Ishikawa (cell line): ENCODE measurements around the gene LRRC49.

ENCODE experiments used
- CEBPB ChIP-seq: IDR thresholded peaks from 2 replicates; pipeline ENCODE4 v1.6.1; 2012
- CREB1 ChIP-seq: IDR thresholded peaks from 2 replicates; pipeline ENCODE4 v1.6.1; 2012; ENCODE audit warnings: low read depth
- EGR1 ChIP-seq: IDR thresholded peaks from 2 replicates; pipeline ENCODE4 v1.6.1; 2012
- EP300 ChIP-seq: IDR thresholded peaks from 2 replicates; pipeline ENCODE4 v1.6.1; 2012; ENCODE audit warnings: borderline replicate concordance
- FOXM1 ChIP-seq: IDR thresholded peaks from 2 replicates; pipeline ENCODE4 v1.6.1; 2012; ENCODE audit warnings: low read depth, borderline replicate concordance
- NFIC ChIP-seq: IDR thresholded peaks from 2 replicates; pipeline ENCODE4 v1.6.1; 2012
- RAD21 ChIP-seq: IDR thresholded peaks from 2 replicates; pipeline ENCODE4 v1.6.1; 2012; ENCODE audit warnings: low read depth
- TAF1 ChIP-seq: IDR thresholded peaks from 2 replicates; pipeline ENCODE4 v1.6.1; 2012; ENCODE audit warnings: low read depth, mild to moderate bottlenecking
- TCF12 ChIP-seq: IDR thresholded peaks from 2 replicates; pipeline ENCODE4 v1.6.1; 2012; ENCODE audit warnings: low read depth
- TEAD4 ChIP-seq: IDR thresholded peaks from 2 replicates; pipeline ENCODE4 v1.6.1; 2012
- YY1 ChIP-seq: IDR thresholded peaks from 2 replicates; pipeline ENCODE4 v1.6.1; 2012; ENCODE audit warnings: low read depth
- ZBTB7A ChIP-seq: IDR thresholded peaks from 2 replicates; pipeline ENCODE4 v1.6.1; 2012; ENCODE audit warnings: low read depth
- TF ChIP-seq, protein P1 (sequence below): IDR thresholded peaks from 2 replicates; pipeline ENCODE4 v1.6.1; 2012
- TF ChIP-seq, protein P2 (sequence below): IDR thresholded peaks from 2 replicates; pipeline ENCODE4 v1.6.1; 2012
- TF ChIP-seq, protein P3 (sequence below): IDR thresholded peaks from 2 replicates; pipeline ENCODE4 v1.6.1; 2012; ENCODE audit warnings: low read depth, mild to moderate bottlenecking

LRRC49 gene

DNA sequence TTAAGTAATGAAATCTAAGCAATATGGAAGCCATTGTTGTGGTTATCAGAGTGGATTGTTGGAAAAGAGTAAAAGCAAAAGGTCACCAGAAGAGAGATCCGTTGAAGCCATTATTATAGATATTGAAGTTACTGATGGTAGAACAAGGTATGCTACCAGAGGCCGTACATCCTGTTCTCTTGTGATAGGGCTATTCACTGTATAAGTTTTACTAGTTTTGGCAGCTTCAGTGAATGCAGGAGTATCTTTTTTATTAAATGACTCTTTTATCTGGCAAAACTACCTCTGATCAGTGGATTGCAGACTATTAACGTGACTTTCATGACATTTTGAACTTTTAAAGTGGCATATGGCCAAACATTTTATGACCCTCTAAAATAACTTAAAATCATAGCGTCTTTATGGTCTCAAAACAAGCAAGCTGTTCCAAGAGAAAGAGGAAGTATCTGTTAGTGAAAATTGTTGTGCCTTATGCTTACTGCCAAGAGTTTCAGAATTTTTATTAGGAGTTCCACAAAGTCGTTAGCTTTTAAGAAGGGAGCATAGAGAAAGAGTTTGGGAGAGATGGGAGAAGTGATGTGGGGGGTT lies 102.9 kb downstream of the LRRC49 start:
- TF ChIP-seq CREB1 (no peak), CEBPB (no peak), FOXM1 (no peak), TCF12 (no peak), EGR1 (no peak), ZBTB7A (no peak), EP300 (no peak), YY1 (no peak), TAF1 (no peak), NFIC (no peak), TEAD4 (no peak), RAD21 (no peak)
- TF ChIP-seq, protein P1, sequence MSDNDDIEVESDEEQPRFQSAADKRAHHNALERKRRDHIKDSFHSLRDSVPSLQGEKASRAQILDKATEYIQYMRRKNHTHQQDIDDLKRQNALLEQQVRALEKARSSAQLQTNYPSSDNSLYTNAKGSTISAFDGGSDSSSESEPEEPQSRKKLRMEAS: no peak
- TF ChIP-seq, protein P2, sequence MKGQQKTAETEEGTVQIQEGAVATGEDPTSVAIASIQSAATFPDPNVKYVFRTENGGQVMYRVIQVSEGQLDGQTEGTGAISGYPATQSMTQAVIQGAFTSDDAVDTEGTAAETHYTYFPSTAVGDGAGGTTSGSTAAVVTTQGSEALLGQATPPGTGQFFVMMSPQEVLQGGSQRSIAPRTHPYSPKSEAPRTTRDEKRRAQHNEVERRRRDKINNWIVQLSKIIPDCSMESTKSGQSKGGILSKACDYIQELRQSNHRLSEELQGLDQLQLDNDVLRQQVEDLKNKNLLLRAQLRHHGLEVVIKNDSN: no peak
- TF ChIP-seq, protein P3, sequence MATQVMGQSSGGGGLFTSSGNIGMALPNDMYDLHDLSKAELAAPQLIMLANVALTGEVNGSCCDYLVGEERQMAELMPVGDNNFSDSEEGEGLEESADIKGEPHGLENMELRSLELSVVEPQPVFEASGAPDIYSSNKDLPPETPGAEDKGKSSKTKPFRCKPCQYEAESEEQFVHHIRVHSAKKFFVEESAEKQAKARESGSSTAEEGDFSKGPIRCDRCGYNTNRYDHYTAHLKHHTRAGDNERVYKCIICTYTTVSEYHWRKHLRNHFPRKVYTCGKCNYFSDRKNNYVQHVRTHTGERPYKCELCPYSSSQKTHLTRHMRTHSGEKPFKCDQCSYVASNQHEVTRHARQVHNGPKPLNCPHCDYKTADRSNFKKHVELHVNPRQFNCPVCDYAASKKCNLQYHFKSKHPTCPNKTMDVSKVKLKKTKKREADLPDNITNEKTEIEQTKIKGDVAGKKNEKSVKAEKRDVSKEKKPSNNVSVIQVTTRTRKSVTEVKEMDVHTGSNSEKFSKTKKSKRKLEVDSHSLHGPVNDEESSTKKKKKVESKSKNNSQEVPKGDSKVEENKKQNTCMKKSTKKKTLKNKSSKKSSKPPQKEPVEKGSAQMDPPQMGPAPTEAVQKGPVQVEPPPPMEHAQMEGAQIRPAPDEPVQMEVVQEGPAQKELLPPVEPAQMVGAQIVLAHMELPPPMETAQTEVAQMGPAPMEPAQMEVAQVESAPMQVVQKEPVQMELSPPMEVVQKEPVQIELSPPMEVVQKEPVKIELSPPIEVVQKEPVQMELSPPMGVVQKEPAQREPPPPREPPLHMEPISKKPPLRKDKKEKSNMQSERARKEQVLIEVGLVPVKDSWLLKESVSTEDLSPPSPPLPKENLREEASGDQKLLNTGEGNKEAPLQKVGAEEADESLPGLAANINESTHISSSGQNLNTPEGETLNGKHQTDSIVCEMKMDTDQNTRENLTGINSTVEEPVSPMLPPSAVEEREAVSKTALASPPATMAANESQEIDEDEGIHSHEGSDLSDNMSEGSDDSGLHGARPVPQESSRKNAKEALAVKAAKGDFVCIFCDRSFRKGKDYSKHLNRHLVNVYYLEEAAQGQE: no peak

DNA sequence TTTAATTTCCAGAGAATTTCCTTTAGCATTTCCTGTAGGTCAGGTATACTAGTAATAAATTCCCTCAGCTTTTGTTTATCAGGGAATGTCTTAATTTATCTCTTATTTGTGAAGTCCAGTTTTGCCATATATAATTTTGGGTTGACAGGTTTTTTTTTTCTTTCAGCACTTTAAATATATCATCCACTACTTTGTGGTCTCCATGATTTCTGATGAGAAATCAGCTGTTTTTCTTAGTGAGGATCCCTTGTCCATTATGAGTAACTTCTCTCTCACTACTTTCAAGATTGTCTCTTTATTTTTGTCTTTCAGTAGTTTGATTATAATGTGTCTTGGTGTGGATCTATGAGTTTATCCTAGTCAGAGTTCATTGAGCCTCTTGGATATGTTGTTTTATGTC lies 105.7 kb downstream of the LRRC49 start:
- no peak for TF ChIP-seq EP300
- TF ChIP-seq, protein P2: no peak
- TF ChIP-seq TCF12: no peak
- no peak for TF ChIP-seq NFIC
- TF ChIP-seq RAD21: no peak
- no peak for TF ChIP-seq CEBPB
- TF ChIP-seq EGR1: no peak
- TF ChIP-seq TAF1: no peak
- TF ChIP-seq YY1: no peak
- TF ChIP-seq CREB1: no peak
- TF ChIP-seq, protein P1: no peak
- no peak for TF ChIP-seq TEAD4

DNA sequence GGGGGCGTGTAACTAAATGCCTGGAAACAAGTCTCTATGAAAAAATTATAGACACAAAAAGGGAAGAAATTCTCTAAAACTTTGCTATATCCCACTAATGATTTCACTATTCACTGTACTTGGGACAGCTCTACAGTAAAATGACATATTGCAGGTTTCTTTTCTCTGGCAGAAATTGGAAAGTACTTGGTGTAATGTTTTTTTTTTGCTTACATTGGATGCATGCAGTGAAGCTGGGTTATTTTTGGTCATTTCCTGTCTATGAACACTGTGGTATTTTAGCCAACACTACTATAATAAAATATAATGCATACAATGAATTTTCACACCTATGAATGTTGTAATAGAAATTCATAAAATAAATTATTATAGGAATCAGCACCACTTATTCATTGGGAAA lies 109.7 kb downstream of the LRRC49 start:
- TF ChIP-seq, protein P1: no peak
- no peak for TF ChIP-seq TAF1
- no peak for TF ChIP-seq RAD21
- TF ChIP-seq CEBPB: no peak
- no peak for TF ChIP-seq FOXM1
- TF ChIP-seq TCF12: no peak
- TF ChIP-seq, protein P2: no peak
- TF ChIP-seq EP300: no peak

DNA sequence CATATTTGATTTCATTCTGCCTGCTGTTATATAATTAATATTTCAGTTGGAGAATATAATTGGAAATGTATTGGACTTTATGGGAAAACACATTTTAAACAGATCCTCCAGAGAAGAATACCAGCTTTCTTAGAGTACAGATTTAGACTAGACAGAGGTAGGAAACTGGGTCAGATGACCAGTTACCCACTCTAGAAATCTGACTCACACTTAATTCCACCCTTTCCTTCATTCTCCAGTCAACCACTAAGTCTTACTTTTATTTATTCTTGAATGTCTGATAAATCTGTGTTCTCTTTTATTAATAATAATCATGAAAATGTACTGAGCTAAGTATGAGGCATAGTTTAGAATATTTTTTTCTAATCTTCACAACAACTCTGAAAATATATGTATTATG lies 110.7 kb downstream of the LRRC49 start:
- no peak for TF ChIP-seq ZBTB7A
- TF ChIP-seq, protein P1: no peak
- TF ChIP-seq CEBPB: no peak
- TF ChIP-seq TAF1: no peak
- TF ChIP-seq YY1: no peak
- TF ChIP-seq, protein P3: no peak
- TF ChIP-seq EP300: no peak
- TF ChIP-seq, protein P2: no peak
- no peak for TF ChIP-seq NFIC
- no peak for TF ChIP-seq TEAD4
- no peak for TF ChIP-seq TCF12
- no peak for TF ChIP-seq FOXM1
- TF ChIP-seq EGR1: no peak
- no peak for TF ChIP-seq CREB1
- no peak for TF ChIP-seq RAD21
